GM10248 (cell line): ENCODE results near the gene SART3.
"Not testable (repeated sequence)": the region's sequence is repeated elsewhere in the genome, so short reads cannot be mapped to it uniquely, and the experiment has no call there.

ENCODE experiments used
- CTCF ChIA-PET: fragments of 300-600 bp; sonication (Branson Sonifier 250); formaldehyde crosslinking; extraction: SDS; loops from one replicate; lab custom pipeline; 2021; ENCODE audit warnings: antibody characterized with exemption; lab: Yijun Ruan, JAX
- POLR2A ChIA-PET: fragments of 350-650 bp; sonication (Branson Sonifier 250); formaldehyde crosslinking; extraction: SDS; loops from one replicate; lab custom pipeline; 2020; ENCODE audit warnings: antibody characterized with exemption; lab: Yijun Ruan, JAX
- DNase-seq: peaks from one replicate; pipeline ENCODE4 v3.0.0; 2012; ENCODE audit errors: extremely low spot score
- TF ChIP-seq, protein P1 (sequence below): IDR thresholded peaks from 2 replicates; pipeline ENCODE4 v1.5.1; 2012; ENCODE audit warnings: mild to moderate bottlenecking, low read depth; ENCODE audit errors: extremely low read depth, missing control alignments, control extremely low read depth

Gene SART3

GRCh38 chr12:108498136-108498535 is 62.8 kb downstream of the SART3 start:
- no peak for DNase-seq
- TF ChIP-seq, protein P1, sequence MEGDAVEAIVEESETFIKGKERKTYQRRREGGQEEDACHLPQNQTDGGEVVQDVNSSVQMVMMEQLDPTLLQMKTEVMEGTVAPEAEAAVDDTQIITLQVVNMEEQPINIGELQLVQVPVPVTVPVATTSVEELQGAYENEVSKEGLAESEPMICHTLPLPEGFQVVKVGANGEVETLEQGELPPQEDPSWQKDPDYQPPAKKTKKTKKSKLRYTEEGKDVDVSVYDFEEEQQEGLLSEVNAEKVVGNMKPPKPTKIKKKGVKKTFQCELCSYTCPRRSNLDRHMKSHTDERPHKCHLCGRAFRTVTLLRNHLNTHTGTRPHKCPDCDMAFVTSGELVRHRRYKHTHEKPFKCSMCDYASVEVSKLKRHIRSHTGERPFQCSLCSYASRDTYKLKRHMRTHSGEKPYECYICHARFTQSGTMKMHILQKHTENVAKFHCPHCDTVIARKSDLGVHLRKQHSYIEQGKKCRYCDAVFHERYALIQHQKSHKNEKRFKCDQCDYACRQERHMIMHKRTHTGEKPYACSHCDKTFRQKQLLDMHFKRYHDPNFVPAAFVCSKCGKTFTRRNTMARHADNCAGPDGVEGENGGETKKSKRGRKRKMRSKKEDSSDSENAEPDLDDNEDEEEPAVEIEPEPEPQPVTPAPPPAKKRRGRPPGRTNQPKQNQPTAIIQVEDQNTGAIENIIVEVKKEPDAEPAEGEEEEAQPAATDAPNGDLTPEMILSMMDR, result no peak
- ChIA-PET POLR2A (no interaction called here), CTCF (interaction anchor here (0.9 to 1.9 kb wide), 5 partner anchors 10 to 505 kb away, joined by 3 to 8 read pairs (median 3); no protein-coding TSS in a partner anchor)

GRCh38 chr12:108495823-108496579 is 65.0 kb downstream of the SART3 start:
- TF ChIP-seq, protein P1, result no peak
- CTCF ChIA-PET, result interaction anchor here (0.7 to 1.9 kb wide), 7 partner anchors 10 to 505 kb away, joined by 3 to 8 read pairs (median 4); partner anchors contain the start of gene FICD
- POLR2A ChIA-PET, result no interaction called here
- no peak for DNase-seq

- CTCF ChIA-PET, result interaction anchor here (0.7 to 1.8 kb wide), 11 partner anchors 9 to 504 kb away, joined by 3 to 5 read pairs (median 3); partner anchors contain the start of gene FICD
- POLR2A ChIA-PET, result no interaction called here
- peak; percentile 45 for DNase-seq
- TF ChIP-seq, protein P1, result peak; percentile 47
These were observed 65.9 kb downstream of the SART3 start for GRCh38 chr12:108495054-108495453.

GRCh38 chr12:108491256-108491655 is 69.7 kb downstream of the SART3 start:
- TF ChIP-seq, protein P1, result no peak
- DNase-seq, result no peak
- POLR2A ChIA-PET, result no interaction called here
- CTCF ChIA-PET, result interaction anchor here (0.8 to 1.9 kb wide), 4 partner anchors 11 to 128 kb away, joined by 3 to 7 read pairs (median 3); no protein-coding TSS in a partner anchor

- POLR2A ChIA-PET, DNase-seq, CTCF ChIA-PET: not testable (repeated sequence)
These were observed 73.9 kb downstream of the SART3 start for GRCh38 chr12:108487029-108487428.

DNA sequence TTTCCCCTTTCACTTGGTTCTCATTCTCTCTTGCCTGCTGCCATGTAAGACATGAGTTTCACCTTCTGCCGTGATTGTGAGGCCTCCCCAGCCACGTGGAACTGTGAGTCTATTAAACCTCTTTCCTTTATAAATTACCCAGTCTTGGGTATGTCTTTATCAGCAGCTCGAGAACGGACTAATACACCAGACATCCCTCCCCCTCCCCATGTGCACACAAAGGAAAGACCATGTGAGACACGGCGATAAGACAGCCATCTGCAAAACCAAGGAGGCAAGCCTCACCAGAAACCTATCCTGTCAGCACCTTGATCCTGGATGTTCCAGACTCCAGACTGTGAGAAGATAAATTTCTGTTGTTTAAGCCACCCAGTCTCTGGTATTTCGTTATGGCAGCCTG is 75.6 kb downstream of the SART3 start:
- DNase-seq, POLR2A ChIA-PET: not testable (repeated sequence)
- CTCF ChIA-PET, result interaction anchor here (1.1 kb wide), 1 partner anchor 10 kb away, joined by 3 read pairs; no protein-coding TSS in a partner anchor

DNA sequence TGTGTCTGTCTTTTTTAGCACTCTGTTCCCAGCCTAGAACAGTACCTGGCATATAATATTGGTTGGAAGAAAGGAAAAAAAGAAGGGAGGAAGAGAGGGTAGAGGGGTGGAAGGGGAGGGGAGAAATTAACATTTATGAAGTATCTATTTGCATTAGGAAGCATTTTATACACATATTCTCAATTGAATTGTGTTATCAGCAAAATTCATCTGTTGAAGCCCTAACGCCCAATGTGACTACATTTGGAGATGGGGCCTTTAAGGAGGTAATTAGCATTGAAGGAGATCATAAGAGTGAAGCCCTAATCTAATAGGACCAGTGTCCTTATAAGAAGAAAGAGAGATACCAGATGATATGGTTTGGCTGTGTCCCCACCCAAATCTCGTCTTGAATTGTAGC is 76.1 kb downstream of the SART3 start:
- DNase-seq, result no peak
- ChIA-PET POLR2A (no interaction called here), CTCF (interaction anchor here (0.9 to 1.6 kb wide), 2 partner anchors 10 to 133 kb away, joined by 4 read pairs; no protein-coding TSS in a partner anchor)
- TF ChIP-seq, protein P1, result no peak
